Measurements from ENCODE around the gene MIA.
"Not testable (repeated sequence)": the region's sequence is repeated elsewhere in the genome, so short reads cannot be mapped to it uniquely, and the experiment has no call there.

MIA gene

DNA sequence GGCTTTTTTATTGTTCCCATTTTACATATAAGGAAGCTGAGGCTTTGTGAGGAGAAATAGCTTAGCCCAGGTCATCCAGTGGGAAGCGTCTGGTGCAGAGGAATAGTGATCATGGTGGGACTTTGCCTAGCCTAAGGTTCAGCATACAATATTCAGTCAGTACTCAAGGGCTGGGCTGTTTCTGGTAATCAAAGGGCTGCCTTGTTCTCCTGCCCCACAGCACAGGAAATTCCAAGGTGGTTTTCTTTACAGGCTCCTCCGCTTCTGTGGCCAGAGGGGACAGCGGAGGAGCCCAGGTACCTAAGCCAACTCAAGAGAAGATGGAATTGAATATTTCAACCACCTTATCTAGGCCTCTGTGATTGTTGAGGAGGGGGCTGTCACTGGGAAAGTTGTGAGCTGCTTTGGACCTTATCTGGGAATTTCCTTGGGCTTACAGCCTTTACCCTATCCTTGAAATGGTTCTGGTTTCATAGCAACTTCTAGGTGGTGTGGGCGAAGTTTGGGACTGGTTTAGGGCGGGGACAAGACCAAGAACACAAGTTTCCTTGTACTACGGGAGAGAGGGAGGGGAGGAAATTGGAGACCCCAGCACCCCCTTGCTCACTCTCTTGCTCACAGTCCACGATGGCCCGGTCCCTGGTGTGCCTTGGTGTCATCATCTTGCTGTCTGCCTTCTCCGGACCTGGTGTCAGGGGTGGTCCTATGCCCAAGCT lies at the start of gene MIA:
Gene MIA (plus strand): TSS at position 606 of the 716 bp plus-strand sequence. CDS start 22 bp downstream, at position 628.
- no peak for DNase-seq

DNA sequence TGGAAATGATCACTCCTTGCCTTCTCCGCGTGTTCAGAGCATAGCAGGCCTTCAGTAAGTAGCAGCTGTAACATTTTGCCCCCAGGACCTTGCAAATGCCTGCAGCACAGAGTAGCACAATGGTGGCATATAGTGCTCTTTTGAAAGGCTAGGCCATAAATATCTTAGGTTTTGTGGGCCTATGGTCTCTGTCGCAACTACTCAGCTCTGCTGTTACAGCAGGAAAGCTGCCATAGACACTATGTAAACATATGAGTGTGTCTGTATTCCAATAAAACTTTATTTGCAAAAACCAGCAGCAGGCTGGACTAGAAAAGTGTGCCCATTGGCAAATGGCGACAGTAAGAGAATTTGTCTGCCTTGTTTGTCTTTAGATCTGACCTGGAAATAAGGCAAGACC lies 49.0 kb upstream of the MIA start:
- DNase-seq = no peak

DNA sequence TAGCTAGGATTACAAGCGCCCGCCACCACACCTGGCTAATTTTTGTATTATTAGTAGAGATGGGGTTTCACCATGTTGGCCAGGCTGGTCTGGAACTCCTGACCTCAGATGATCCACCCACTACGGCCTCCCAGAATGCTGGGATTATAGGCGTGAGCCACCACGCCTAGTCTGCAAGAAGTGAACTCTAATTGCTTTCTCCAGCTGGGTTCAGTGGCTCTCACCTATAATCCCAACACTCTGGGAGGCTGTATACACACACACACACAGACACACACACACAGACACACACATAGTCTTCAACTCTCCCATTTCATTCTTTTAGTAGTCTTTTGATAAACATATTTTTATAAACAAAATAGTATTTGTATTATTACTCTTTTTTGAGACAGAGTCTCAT lies 45.3 kb upstream of the MIA start:
- DNase-seq = not testable (repeated sequence)

DNA sequence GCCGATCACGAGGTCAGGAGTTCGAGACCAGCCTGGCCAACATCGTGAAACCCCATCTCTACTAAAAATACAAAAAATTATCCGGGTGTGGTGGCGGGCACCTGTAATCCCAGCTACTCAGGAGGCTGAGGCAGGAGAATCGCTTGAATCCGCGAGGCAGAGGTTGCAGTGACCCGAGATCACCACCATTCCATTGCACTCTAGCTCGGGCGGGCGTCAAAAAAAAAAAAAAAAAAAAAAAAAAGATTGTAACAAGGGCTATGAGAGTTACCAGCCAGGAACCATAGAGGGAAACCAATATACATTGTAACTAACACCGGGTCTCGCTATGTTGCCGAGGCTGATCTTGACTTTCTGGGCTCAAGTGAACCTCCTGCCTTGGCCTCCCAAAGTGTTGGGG lies 43.0 kb upstream of the MIA start:
- not testable (repeated sequence) for DNase-seq

DNA sequence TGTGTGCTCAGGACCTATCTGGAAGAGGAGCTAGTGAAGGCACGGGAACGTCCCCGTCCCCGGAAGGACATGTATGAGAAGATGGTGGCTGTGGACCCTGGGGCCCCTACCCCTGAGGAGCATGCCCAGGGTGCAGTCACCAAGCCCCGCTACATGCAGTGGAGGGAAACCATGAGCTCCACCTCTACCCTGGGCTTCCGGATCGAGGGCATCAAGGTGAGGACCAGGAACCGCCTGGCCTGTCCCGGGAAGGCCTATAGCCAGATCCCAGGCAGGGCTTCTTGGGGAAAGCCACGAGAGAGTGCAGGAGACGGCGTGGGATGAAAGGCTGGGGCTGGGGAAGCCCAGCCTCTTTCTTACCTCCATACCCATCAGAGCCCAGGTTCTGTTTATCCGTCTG lies 42.2 kb upstream of the MIA start:
- no peak for DNase-seq

DNA sequence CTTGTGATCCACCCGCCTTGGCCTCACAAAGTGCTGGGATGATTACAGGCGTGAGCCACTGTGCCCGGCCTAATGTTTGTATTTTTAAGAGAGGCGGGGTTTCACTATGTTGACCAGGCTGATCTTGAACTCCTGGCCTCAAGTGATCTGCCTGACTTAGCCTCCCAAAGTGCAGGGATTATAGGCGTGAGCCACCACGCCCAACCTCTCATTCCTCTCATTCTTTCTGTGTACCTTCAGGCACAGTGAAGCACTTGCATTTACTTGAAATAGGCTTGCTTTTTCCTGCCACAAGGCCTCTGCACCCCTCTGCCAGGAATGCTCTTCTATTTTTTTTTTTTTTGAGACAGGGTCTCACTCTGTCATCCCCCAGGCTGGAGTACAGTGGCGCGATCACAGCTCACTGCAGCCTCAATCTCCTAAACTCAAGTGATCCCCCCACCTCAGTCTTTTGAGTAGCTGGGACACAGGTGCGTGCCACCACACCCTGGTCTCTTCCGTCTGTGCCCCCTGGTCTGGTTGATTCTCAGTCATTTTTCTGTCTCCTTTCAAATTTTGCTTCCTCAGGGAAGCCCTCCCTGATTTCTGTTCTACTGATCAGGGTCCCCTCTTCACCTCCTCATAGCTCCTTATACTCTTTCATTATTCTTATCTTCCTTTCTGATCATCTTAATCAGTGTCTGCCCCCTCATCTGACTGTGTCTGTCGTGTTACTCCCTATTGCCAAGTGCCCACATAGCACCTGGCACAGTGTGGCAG lies 40.1 kb upstream of the MIA start:
- DNase-seq = no peak

DNA sequence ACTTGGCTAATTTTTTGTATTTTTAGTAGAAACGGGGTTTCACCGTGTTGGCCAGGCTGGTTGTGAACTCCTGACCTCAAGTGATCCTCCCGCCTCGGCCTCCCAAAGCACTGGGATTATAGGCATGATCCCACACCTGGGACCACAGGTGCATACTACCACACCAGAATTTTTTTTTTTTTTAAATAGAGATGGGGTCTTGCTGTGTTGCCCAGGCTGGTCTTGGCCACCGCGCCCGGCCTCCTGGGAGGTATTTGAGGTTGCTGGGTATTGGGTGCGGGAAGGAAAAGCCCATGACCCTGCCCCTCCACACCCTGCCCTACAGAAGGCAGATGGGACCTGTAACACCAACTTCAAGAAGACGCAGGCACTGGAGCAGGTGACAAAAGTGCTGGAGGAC lies 38.7 kb upstream of the MIA start:
- DNase-seq = no peak

DNA sequence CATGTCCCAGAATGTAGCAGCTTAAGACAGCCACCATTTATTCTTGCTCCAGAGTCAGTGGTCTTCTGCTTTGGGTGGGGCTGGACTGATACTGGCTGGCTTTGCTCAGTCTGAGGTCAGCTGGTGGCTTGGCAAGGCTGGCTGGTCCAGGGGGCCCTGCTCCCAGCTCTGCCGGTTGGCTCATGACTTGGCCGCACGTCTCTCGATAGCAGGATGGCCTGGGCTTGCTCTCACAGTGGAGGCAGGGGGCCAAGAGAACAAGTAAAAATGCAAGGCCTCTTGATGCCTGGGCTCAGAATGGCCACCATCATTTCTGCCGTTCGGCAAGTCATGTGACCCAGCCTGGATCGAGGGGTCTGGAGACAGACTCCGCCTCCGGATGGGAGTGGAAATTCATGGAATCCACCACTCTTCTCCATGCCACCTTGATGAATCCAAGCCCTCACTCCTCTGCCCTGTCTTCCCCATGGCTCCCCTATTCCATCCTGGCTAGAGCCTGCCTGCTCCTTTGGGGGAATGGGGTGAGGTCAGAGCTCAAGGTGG lies 38.1 kb upstream of the MIA start:
- DNase-seq = no peak

DNA sequence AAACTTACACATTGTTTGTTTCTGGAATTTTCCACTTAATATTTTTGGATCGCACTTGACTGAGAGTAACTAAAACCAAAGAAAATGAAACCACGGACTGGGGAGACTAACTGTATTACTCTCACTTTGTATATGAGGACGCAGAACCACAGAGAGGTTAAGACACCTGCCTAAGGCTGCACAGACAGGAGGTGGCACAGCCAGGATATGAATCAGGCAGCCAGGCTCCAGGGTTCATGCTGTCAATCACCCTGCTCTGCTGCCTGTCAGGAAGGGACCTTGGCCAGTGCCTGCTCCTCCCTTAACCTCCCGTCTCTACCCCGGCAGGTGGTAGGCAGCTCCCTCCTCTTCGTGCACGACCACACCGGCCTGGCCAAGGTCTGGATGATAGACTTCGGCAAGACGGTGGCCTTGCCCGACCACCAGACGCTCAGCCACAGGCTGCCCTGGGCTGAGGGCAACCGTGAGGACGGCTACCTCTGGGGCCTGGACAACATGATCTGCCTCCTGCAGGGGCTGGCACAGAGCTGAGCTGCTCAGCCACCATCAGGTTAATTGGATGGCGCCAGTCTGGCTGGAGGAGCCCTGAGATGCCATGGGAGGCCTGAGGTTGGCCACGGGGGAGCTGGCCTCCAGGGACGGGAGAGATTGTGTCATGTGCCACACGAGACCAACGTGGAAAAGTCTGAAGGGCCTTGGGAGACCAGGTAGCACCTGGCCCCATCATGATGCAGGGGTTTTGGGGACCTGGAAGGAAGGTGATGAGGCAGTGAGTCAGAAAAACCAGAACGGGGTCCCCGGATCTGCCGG lies 36.1 kb upstream of the MIA start:
- no peak for DNase-seq

DNA sequence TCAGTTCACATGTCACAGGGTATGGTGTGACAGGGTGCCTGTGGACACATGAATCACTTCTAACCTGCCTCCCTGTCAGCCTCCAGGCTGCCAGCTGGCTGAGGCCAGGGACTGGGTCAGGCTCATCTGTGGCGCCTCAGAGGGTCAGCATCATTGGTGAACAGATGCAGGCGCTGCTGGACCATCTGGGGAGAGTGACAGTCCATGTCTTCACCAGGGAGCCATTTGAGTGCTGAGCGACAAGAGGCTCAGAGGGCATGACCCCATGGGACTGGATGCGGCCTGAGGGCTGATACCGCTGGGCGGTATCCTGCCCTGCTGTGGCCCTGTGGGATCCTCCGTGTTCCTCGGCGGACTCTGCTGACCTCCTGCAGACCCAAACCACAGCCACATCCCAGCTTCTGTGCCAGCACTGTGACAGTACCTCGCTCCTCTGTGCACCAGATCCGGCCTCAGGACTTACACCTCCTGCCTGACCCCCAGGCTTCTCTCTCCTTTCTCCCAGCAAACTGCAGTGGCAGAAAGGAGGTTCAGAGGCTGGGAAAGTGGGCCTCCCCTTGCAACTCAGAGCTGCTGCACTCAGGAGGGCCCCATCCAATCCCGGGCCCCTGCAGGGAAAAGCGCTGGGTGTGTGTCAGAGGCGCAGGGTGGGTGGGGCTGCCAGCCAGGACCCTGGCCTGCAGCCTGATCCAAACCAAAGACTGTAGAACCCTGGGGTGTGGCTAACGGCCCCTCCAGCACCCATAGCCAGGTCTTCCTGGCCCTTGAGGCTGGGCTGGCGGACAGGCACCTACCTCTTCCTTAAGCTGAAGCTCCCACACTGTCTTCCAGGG lies 35.2 kb upstream of the MIA start:
- DNase-seq = no peak

DNA sequence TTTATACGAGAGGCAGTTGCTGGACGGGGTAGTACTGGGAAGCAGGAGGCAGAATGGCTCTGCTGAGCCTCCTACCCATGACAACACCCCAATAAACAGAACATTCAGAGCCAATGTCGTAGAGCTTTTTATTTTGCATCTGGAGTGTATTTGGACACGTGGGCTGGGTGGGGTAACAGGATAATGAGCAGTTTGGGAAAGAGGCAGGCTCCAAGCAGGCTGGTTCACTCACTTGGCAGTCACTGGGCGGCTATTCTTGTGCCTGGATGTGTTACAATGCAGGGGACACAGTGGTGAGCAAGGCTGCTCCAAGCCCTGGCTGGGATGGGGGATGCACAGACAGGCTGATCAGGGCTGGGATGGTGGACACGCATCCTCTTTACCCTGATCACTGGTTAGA lies 34.6 kb upstream of the MIA start:
- DNase-seq = peak; percentile 76

DNA sequence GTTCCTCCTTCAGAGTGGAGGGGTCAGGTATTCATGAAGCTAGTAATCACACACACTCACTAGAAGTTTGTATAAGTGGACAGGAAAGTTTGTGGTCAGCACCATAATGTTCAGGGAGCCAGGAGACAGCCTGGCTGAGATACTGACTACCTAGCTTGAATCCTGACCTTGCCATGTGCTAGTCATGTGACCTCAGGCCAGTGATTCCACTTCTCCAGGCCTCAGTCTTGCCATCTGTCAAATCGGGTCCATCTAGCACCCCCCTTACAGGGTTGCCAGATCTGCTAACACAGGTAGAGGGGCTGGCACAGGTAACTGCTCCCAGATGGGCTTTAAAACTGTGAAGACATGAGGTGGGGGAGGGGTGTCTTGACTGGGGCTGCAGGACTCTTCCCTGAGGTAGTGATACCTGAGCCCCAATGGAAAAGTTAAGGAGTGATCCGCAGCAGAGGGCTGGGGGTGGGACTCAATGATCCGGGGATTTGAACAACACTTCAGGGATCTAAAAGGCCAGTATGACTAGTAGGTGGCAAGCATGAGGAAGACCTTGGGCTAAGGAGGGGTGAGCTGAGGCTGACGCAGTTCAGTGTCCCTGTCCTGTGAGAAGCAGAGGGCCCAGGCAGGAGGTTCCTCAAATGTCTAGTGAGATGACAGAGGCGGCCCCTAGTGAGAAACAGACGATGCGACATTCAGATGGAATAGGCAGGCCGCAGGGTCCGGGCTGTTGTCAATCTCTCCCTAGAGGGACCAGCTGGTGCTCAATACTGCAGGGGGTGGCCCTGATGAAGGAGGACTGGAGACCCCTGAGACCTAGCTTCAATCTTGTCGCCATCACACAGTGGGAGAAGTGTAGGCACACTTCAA lies 33.6 kb upstream of the MIA start:
- no peak for DNase-seq

DNA sequence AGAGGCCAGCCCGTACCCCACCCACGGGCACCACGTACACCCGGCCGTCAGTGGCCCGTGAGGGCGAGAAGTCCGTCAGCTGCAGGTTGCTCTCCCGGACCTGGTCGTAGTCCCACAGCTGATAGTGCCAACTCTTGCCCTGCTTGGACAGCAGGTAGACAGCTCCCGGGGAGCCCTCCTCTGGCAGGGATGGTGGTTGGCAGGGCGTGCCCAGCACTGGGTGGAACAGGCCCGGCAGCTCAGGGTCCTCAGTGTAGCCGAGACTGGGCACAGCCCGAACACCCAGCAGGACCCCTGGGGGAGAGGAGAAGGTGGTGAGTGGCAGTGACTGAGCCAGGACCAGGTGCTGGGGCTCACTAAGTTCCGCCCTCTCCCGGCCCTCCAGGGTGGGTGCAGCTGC lies 32.8 kb upstream of the MIA start:
- DNase-seq = no peak

DNA sequence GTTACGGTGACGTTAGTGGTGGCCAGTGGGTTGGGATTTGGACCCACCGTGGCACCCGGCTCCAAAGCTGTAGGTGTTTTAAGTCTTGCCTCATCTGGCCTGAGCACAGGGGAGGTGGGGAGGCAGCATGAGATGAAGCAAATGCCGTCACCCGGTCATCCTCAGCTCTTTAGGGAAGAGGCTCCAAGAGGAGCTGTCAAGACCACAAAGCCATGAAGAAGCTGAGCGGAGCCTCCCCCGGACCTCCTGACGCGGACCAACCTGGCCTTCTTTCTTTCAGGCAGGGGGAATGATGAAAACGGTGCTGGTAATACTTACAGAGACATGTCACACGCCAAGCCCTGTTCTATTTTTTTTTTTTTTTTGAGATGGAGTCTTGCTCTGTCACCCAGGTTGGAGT lies 32.4 kb upstream of the MIA start:
- no peak for DNase-seq

DNA sequence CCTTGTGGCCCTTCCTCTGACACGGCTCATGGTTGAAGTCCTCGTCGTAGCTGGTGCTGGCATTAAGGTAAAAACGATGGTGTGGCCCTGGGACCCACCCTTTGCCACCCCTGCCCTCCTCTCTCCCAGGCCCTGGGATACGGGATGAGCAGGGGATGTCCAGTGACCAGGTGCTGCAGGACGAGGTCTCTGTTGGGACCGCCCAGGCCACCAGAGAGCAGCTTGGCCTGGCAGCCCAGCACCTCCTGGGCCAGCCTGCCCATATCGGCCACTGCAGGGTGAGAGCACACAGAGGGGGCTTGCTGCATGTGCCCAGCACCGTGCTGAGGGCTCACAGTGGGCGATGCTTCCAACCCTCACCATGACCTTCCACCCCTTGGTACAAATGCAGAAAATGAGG lies 31.4 kb upstream of the MIA start:
- DNase-seq = no peak

DNA sequence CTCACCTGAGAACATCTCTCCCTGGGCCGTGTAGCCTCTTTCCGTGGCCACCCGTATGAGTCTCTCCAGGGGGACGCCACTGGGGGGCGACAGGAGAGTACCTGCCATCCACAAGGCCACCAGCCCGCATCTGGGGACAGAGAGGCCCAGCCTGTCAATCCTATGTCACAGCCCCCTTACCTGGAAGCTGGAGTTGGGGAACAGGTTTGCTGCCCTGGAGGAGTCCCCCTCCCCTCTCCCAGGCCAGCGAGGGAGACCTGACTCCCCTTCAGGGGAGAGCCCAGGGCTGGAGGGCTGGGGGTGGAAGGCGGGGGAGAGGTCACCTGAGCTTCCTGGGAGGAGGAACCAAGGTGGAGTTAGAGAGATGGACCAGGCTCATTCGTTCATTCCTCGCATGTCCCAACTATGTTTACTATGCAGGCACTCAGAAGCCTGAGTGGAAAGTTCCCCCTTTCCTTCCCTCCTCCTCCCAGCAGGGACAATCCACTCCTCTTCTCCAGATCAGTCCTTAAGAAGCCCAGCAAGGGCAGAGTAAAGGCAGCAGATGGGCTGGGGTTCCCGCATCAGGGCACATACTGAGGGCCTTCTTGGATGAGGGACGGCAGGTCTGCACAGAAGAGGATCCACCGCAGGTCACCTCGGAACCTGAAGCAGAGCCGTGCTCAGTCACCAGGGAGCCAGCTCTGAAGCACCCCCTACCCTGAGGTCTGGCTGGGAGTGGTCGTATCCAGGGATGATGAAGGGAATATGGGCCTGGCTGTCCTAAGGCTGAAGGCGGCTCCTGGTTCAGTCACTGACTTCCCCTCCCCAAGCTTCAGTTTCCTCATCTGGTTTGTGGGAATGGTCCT lies 30.5 kb upstream of the MIA start:
- no peak for DNase-seq

DNA sequence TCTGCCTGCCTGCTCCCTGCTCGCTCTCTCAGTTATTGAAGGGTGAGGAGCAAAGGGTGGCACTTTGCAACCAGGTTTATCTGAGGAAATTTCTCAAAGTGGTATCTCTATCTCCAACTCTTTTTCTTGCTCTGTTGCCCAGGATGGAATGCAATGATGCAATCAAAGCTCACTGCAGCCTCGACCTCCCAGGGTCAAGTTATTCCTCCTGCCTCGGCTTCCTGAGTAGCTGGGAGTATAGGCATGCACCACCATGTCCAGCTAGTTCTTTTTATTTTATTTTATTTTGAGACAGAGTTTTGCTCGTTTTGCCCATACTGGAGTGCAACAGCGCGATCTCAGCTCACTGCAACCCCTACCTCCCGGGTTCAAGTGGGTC lies 29.9 kb upstream of the MIA start:
- no peak for DNase-seq

DNA sequence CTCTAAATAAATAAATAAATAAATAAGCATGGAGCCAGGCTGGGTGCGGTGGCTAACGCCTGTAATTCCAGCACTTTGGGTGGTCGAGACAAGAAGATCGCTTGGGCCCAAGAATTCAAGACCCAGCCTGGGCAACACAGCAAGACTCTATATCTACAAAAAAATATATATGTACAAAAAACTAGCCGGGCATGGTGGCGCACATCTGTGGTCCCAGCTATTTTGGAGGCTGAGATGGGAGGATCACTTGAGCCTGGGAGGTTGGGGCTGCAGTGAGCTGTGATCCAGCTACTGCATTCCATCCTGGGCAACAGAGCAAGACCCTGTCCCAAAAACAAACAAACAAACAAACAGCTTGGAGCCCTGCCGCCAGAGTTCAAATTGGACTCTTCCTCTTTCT lies 27.8 kb upstream of the MIA start:
- no peak for DNase-seq

DNA sequence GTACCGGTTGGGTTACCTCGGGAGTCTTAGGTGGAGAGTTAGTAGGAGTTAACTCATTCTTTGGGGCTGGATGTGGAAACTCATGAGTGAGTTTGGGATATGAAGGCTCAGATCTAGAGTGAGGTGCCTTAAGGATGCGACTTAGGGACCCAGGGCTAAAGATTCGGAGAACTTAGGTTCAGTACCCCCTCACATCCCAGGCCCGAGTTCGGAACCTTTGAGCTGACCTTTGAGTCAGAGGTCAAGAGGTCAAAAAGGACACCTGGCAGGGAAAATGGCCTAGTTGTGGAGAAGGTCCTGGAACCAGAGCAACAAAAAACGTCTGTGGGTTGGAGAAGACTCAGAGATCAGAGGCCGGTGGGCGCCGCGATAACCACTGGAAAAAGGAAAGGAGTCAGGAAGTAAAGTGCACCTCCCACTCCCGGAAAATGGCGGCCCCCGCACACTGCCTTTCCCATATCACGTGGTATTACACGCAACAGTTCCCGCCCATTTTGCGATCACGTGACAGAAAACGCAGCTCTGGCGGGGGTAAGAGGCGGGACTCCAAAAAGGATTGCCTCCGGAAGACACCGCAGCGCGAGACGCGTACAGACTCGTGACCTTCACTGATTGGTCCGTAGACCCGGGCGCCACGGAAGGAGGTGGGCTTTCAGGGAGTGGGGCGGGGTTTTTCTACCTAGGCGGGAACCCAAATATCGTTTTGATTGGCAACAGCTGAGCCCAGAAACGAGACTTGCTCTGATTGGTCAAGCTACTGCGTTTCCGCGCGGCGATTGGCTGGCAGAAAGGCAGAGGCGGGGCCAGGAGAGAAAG lies 25.1 kb upstream of the MIA start, which contains the start of gene ACTMAP:
Gene ACTMAP (minus strand): TSS at position 420 of the 816 bp plus-strand sequence. CDS start 674 bp downstream, outside the sequence.
- peak; percentile 100 for DNase-seq

All from NCI-H2227 treated with DMSO at 0.1 percent for 48 hours (cell line).